ENCODE measurements around the gene CPA5.

DNA sequence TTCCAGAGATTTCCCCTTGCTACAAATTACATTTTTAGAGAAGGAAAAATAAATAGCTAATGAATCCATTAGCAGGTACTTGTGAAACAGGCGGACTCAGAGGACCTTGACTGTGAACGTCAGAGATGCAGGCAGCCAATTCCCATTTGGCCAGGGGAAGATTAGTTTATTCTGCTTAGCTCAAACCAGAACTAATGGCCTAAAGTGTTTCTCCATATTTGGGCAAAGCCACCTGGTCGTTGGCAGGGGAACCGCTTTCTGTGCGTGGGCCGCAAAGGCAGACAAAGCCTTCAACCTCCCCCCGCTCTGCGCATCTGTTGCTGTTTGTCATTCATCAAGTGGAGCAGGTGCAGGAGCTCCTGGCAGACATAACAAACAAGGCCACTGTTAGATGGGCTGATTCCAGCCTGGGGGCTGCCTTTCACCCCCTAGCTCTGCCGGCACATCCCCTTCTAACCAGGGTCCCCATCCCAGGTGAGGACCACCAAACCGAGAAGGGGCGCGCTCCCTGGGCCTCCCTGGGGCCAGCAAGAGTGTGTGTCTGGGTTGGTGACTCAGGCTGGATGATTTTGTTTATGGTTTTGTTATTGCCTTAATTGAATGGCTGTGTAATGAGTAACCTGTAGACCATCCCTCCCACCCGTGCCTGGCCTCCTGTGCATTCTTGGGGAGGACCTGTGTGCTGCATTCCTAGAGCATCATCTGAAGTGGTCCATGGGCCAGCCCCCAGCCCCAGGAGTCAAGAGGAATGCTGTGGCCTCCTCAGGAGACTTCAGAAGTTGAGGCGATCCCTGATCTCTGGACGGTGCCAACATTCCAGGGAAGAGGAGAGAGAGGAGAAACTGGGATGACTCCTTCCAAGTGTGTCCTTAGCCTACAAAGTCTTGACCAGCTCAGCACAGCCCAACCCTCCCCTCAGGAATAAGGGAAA is 21.2 kb downstream of the CPA5 start:
- TF ChIP-seq EP300 (IDR thresholded peaks at IDR 0.05) = no peak
- no peak for TF ChIP-seq POLR2A (IDR thresholded peaks at IDR 0.05)
- TF ChIP-seq, protein P1, sequence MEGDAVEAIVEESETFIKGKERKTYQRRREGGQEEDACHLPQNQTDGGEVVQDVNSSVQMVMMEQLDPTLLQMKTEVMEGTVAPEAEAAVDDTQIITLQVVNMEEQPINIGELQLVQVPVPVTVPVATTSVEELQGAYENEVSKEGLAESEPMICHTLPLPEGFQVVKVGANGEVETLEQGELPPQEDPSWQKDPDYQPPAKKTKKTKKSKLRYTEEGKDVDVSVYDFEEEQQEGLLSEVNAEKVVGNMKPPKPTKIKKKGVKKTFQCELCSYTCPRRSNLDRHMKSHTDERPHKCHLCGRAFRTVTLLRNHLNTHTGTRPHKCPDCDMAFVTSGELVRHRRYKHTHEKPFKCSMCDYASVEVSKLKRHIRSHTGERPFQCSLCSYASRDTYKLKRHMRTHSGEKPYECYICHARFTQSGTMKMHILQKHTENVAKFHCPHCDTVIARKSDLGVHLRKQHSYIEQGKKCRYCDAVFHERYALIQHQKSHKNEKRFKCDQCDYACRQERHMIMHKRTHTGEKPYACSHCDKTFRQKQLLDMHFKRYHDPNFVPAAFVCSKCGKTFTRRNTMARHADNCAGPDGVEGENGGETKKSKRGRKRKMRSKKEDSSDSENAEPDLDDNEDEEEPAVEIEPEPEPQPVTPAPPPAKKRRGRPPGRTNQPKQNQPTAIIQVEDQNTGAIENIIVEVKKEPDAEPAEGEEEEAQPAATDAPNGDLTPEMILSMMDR (IDR thresholded peaks at IDR 0.05) = no peak

Data from upper lobe of left lung (tissue), 4 donors.